GM12878 (cell line): ENCODE results near the gene CD79A. TPM values are rescaled to one million over a fixed set of nuclear protein-coding genes. Genes with fewer than 3 reads are reported as not detected.
A peak's percentile ranks its signal among the peaks of the same experiment; 100 is the strongest.

Experiments used
- ATAC-seq: fragments of 200-7000 bp; cut with Tn5 transposase; 3 replicates; pipeline ENCODE4 v1.9.1; 2020; ENCODE audit warnings: mild to moderate bottlenecking, moderate library complexity
- BruUV-seq: library from RNA; stranded (reverse); fragments of 400-500 nt; replicated peaks from 2 replicates; lab custom pipeline; 2021; lab: Mats Ljungman, UMichigan
- CTCF ChIA-PET: fragments of 300-600 bp; sonication (Branson Sonifier 250); formaldehyde crosslinking; extraction: SDS; loops from one replicate; lab custom pipeline; 2021; ENCODE audit warnings: inconsistent platforms; lab: Yijun Ruan, JAX
- POLR2A ChIA-PET: fragments of 350-600 bp; formaldehyde crosslinking; extraction: SDS; loops from one replicate; lab custom pipeline; 2021; ENCODE audit warnings: inconsistent platforms; lab: Charles Lee
- RAD21 ChIA-PET: fragments of 300-600 bp; sonication (Branson Sonifier 250); formaldehyde crosslinking; loops from one replicate; lab custom pipeline; 2023; ENCODE audit warnings: antibody characterized with exemption; ENCODE audit not compliant: unreplicated experiment; lab: Charles Lee
- SMC1A ChIA-PET: fragments of 300-600 bp; sonication (Branson Sonifier 250); formaldehyde crosslinking; loops from one replicate; lab custom pipeline; 2023; ENCODE audit not compliant: unreplicated experiment, uncharacterized antibody; lab: Charles Lee
- DNase-seq: peaks from one replicate; pipeline ENCODE4 v3.0.0-alpha.2; 2011; ENCODE audit warnings: low read depth, low spot score
- FAIRE-seq: peaks from 3 replicates; lab custom pipeline; 2011; peaks lifted over from hg19 to GRCh38; lab: Jason Lieb, UNC
- H2AFZ ChIP-seq: 2 replicates; pipeline ENCODE4 v1.6.0; 2011; ENCODE audit warnings: low read depth, low read length, control low read depth; ENCODE audit not compliant: control insufficient read depth
- H3K27ac ChIP-seq: 2 replicates; pipeline ENCODE4 v1.5.1; 2011; ENCODE audit warnings: control low read depth; ENCODE audit not compliant: control insufficient read depth, insufficient read depth
- H3K27me3 ChIP-seq, 2 experiments: replicated peaks in 1 of 2; 2 replicates each; pipeline versions ENCODE4 v1.6.0 to v1.6.1; 2011; ENCODE audit warnings: low read length in 1 of 2; ENCODE audit not compliant: control insufficient read depth in 2 of 2, insufficient read depth in 2 of 2
- H3K36me3 ChIP-seq, 2 experiments: 2 replicates each; pipeline ENCODE4 v1.5.1; 2011; ENCODE audit warnings: low read length in 1 of 2; ENCODE audit not compliant: control insufficient read depth in 2 of 2, insufficient read depth in 2 of 2
- H3K4me1 ChIP-seq: 2 replicates; pipeline ENCODE4 v1.6.1; 2011; ENCODE audit warnings: mild to moderate bottlenecking, low read length, moderate library complexity, mixed read lengths; ENCODE audit not compliant: control insufficient read depth, insufficient read depth
- H3K4me2 ChIP-seq: 2 replicates; pipeline ENCODE4 v1.6.0; 2011; ENCODE audit warnings: control low read depth; ENCODE audit not compliant: control insufficient read depth, insufficient read depth
- H3K4me3 ChIP-seq: fragments of 200-600 bp; sonication (generic); 2 replicates; pipeline ENCODE4 v1.5.1; 2016
- H3K79me2 ChIP-seq: 2 replicates; pipeline ENCODE4 v1.6.0; 2011; ENCODE audit warnings: low read length; ENCODE audit not compliant: control insufficient read depth, insufficient read depth
- H3K9ac ChIP-seq: 2 replicates; pipeline ENCODE4 v1.8.0; 2011; ENCODE audit warnings: low read length, control low read depth, mixed read lengths; ENCODE audit not compliant: control insufficient read depth, insufficient read depth
- H3K9me3 ChIP-seq: replicated peaks from 3 replicates; pipeline ENCODE4 v1.5.1; 2011; ENCODE audit warnings: mild to moderate bottlenecking, low read length; ENCODE audit not compliant: control insufficient read depth, insufficient read depth
- H4K20me1 ChIP-seq: 2 replicates; pipeline ENCODE4 v1.6.0; 2011; ENCODE audit not compliant: control insufficient read depth, insufficient read depth
- ATF7 ChIP-seq: fragments of 450-650 bp; IDR thresholded peaks from 2 replicates; pipeline ENCODE4 v1.6.1; 2016; ENCODE audit warnings: low read depth, mild to moderate bottlenecking
- BHLHE40 ChIP-seq, 2 experiments: fragments of 450-650 bp in 1 of 2; IDR thresholded peaks; 2 replicates each; pipeline ENCODE4 v1.6.1; 2011 to 2017; ENCODE audit warnings: low read depth in 2 of 2, borderline replicate concordance in 1 of 2, improper control_type of control experiment in 1 of 2, low read length in 1 of 2, mild to moderate bottlenecking in 1 of 2
- E2F4 ChIP-seq: IDR thresholded peaks from 2 replicates; pipeline ENCODE4 v1.6.1; 2012; ENCODE audit warnings: low read depth, low read length, improper control_type of control experiment
- E4F1 ChIP-seq: fragments of 450-650 bp; IDR thresholded peaks from 2 replicates; pipeline ENCODE4 v1.6.1; 2018; ENCODE audit warnings: borderline replicate concordance, mild to moderate bottlenecking; ENCODE audit not compliant: partially characterized antibody
- NRF1 ChIP-seq: conservative IDR thresholded peaks from 2 replicates; pipeline ENCODE4 v1.6.1; 2011; ENCODE audit warnings: mild to moderate bottlenecking, low read depth, low read length, improper control_type of control experiment
- POLR2A ChIP-seq: IDR thresholded peaks from 2 replicates; pipeline ENCODE4 v1.6.1; 2011; ENCODE audit warnings: low read depth, mild to moderate bottlenecking, low read length
- ZBED1 ChIP-seq: IDR thresholded peaks from 2 replicates; pipeline ENCODE4 v1.6.1; 2016; ENCODE audit warnings: borderline replicate concordance
- ZNF24 ChIP-seq: fragments of 450-650 bp; IDR thresholded peaks from 2 replicates; pipeline ENCODE4 v1.6.1; 2017; ENCODE audit warnings: antibody characterized with exemption, mild to moderate bottlenecking
- WGBS: methylation state at CpG from one replicate; pipeline ENCODE4 v1.1.6; 2016; ENCODE audit warnings: low lambda C conversion rate; ENCODE audit not compliant: insufficient replicate concordance, insufficient coverage; ENCODE audit errors: missing lambda C conversion rate; 5-methylcytosine and 5-hydroxymethylcytosine counted together
- in situ Hi-C: fragments of 300-500 bp; cut with MboI; formaldehyde crosslinking; loops from 9 replicates; pipeline ENCODE4 v1.14.3; 2018; ENCODE audit warnings: mixed read lengths
- intact Hi-C: fragments of 100-400 bp; cut with micrococcal nuclease; formaldehyde crosslinking; loops from one replicate; pipeline ENCODE4 v1.14.2; 2022; ENCODE audit not compliant: unreplicated experiment
- polyA plus RNA-seq, 11 experiments: library from polyadenylated mRNA; depleted of rRNA in 4 of 11; unstranded in 6 of 11; stranded (reverse) in 5 of 11; fragments of >200 nt; fragmentation: Nextera tagmentation in 4 of 11; fragmentation: Illumina TruSeq in 1 of 11; extraction: Ambion mirVana in 4 of 11; extraction: Trizol in 1 of 11; gene quantifications; 1 replicate in 1 of 11; 2 replicates in 10 of 11; pipeline versions ENCODE4 v1.2.1 to v1.2.3, GENCODE V29; 2011 to 2016; ENCODE audit warnings: inconsistent platforms in 2 of 11, missing spikeins in 2 of 11, low read depth in 1 of 11
- total RNA-seq, 4 experiments: library from RNA; depleted of rRNA in 3 of 4; stranded (reverse); fragments of >200 nt in 3 of 4; fragmentation: Illumina TruSeq in 1 of 4; extraction: Trizol in 1 of 4; gene quantifications; 2 replicates each; pipeline versions ENCODE4 v1.2.1 to v1.2.3, GENCODE V29; 2013 to 2021

The CD79A gene
- total and polyA plus RNA-seq, 10 of the 15 experiments (the other 5 are each of a cell fraction or from before 2014, with no cell fraction given), result 38.8 to 414 (median 282) TPM

DNA sequence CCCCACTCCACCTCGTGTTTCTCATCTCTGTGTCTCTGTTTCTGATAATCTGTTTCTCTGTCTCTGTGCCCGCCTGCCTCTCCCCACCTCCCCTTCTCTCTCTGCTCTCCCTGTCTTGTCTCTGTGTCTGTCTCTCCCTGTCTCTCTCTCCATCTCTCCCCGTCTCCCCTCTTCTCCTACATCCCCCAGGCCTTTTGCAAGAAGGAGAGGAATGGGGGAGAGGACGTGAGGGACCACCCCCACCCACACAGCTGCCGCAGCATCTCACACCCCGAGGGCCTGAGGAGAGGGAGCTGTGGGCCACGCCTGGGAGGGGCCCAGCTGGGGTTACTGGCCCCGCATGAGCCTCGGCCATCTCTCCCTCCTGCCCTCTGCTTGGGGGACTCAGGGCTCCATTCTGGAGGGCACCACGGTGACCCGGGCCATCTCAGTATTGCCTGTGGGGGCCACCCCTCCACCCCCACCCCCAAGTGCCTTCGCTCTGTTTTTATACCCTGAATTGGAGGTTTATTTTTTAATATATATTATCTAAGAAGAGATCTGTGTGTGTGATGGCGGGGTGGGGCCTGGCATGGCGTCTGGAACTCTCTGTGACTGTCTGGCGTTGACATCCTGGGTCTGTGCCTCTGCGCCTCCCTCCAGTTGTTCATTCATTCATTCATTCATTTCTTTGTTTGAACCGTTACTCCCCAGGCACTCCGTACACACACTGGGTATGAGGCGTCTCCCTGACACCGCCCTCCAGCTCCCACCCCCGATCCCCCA lies 30.0 kb downstream of the CD79A start:
- SMC1A ChIA-PET, result no interaction called here
- DNase-seq (no peak), FAIRE-seq (no peak), ATAC-seq (no peak)
- Histone ChIP-seq H3K27ac (no peak overlapping the region), H3K27me3 (no peaks in the 10 kb centered on the region; a peak in 1 of 4 replicates), H2AFZ (no peak overlapping the region), H3K9me3 (no peaks in the 10 kb centered on the region), H3K4me2 (no peak overlapping the region), H4K20me1 (peaks cover 6% of the 10 kb centered on the region; the same call in 1 of the 2 replicates), H3K4me1 (no peaks in the 10 kb centered on the region), H3K4me3 (no peak overlapping the region), H3K36me3 (peaks cover 18 to 34% of the 10 kb centered on the region in 2 experiments; a peak in 3 of 4 replicates), H3K79me2 (no peaks in the 10 kb centered on the region)
- 66% methylated on average over 20 of the region's 21 CpGs for WGBS
- TSS peak; percentile 75 for BruUV-seq
- RAD21 ChIA-PET, result no interaction called here
- in situ Hi-C loops, result no loop called here
- CTCF ChIA-PET, result no interaction called here
- POLR2A ChIA-PET, result no interaction called here
- TF ChIP-seq ZBED1 (no peak), POLR2A (peak; percentile 36; the same call in 1 of the 2 replicates)
- TF ChIP-seq, all 136 proteins: peak for 1
- intact Hi-C loops, result no loop called here
- no peak overlapping the region for H3K9ac ChIP-seq

GRCh38 chr19:41907994-41908615 lies 31.0 kb downstream of the CD79A start:
- H3K9ac ChIP-seq, result no peak overlapping the region
- RAD21 ChIA-PET, result no interaction called here
- no peak overlapping the region for H3K4me3 ChIP-seq
- H3K27me3 ChIP-seq, result no peaks in the 10 kb centered on the region; a peak in 2 of 4 replicates
- in situ Hi-C loops, result no loop called here
- CTCF ChIA-PET, result no interaction called here
- 82% methylated on average over 22 of the region's 25 CpGs for WGBS
- no peaks in the 10 kb centered on the region for H3K9me3 ChIP-seq
- H3K4me1 ChIP-seq, result no peaks in the 10 kb centered on the region
- FAIRE-seq, result no peak
- H4K20me1 ChIP-seq, result peaks cover 6% of the 10 kb centered on the region; the same call in 1 of the 2 replicates
- H3K36me3 ChIP-seq, result peaks cover 13 to 28% of the 10 kb centered on the region in 2 experiments; a peak in 3 of 4 replicates
- BruUV-seq, result no TSS peak
- TF ChIP-seq E2F4 (no peak), BHLHE40 (IDR thresholded peaks at IDR 0.05; ENCODE audit: borderline replicate concordance in 1 of 2, low read depth in 2 of 2, low read length in 1 of 2) (no peak), ATF7 (no peak), POLR2A (peak; percentile 54; the same call in 1 of the 2 replicates), NRF1 (no peak), E4F1 (no peak), ZNF24 (no peak)
- TF ChIP-seq, all 136 proteins: peak for 1
- no peak for DNase-seq
- ATAC-seq, result no peak
- Histone ChIP-seq H3K79me2 (no peaks in the 10 kb centered on the region), H2AFZ (no peak overlapping the region), H3K27ac (no peak overlapping the region), H3K4me2 (no peak overlapping the region)
- ChIA-PET POLR2A (no interaction called here), SMC1A (interaction anchor here (1.0 kb wide), 1 partner anchor 20 kb away, joined by 3 read pairs; no protein-coding TSS in a partner anchor)
- intact Hi-C loops, result no loop called here
